HepG2 (cell line): ENCODE data around the gene ART3. TPM values are rescaled to one million over a fixed set of nuclear protein-coding genes. Genes with fewer than 3 reads are reported as not detected.

Experiments used
- CBX1 ChIP-seq: IDR thresholded peaks from one replicate; pipeline ENCODE4 v1.6.1; 2016; ENCODE audit warnings: antibody characterized with exemption, low read depth
- FOSL1 ChIP-seq: sonication (generic); formaldehyde crosslinking; IDR thresholded peaks from 2 replicates; pipeline ENCODE4 v1.9.0; 2021; ENCODE audit warnings: missing genetic modification reagents, borderline replicate concordance
- HNF4A ChIP-seq: sonication (generic); formaldehyde crosslinking; IDR thresholded peaks from 2 replicates; pipeline ENCODE4 v1.4.0; 2020; ENCODE audit warnings: missing genetic modification reagents
- HNF4G ChIP-seq, 2 experiments: sonication (generic) in 1 of 2; formaldehyde crosslinking in 1 of 2; IDR thresholded peaks; 2 replicates each; pipeline versions ENCODE4 v1.4.0 to v1.6.1; 2011 to 2020; ENCODE audit warnings: borderline replicate concordance in 2 of 2, low read depth in 2 of 2, mild to moderate bottlenecking in 2 of 2, low read length in 1 of 2, missing genetic modification reagents in 1 of 2, moderate library complexity in 1 of 2
- MBNL3 ChIP-seq: fragments of 250-450 bp; sonication (Bioruptor Pico); conservative IDR thresholded peaks from 2 replicates; pipeline ENCODE4 v1.8.0; 2022; ENCODE audit warnings: mild to moderate bottlenecking, inconsistent platforms
- MED8 ChIP-seq: sonication (generic); formaldehyde crosslinking; IDR thresholded peaks from 2 replicates; pipeline ENCODE4 v1.8.1; 2023; ENCODE audit warnings: mild to moderate bottlenecking, missing genetic modification reagents; ENCODE audit not compliant: insufficient replicate concordance
- NR2F6 ChIP-seq, 2 experiments: IDR thresholded peaks; 2 replicates each; pipeline ENCODE4 v1.6.1; 2016; ENCODE audit warnings: antibody characterized with exemption in 1 of 2, mild to moderate bottlenecking in 1 of 2
- PCBP2 ChIP-seq: fragments of 200-400 bp; formaldehyde crosslinking; optimal IDR thresholded peaks from 2 replicates; pipeline ENCODE3; 2018; ENCODE audit warnings: low read length, low read depth; ENCODE audit not compliant: poor library complexity, severe bottlenecking
- RNF2 ChIP-seq: fragments of 450-650 bp; conservative IDR thresholded peaks from 2 replicates; pipeline ENCODE4 v1.6.1; 2016; ENCODE audit warnings: low read depth
- SRF ChIP-seq: IDR thresholded peaks from 2 replicates; pipeline ENCODE4 v1.6.1; 2011; ENCODE audit warnings: mild to moderate bottlenecking, low read depth, low read length, moderate library complexity
- ZBTB3 ChIP-seq: sonication (generic); formaldehyde crosslinking; IDR thresholded peaks from 2 replicates; pipeline ENCODE4 v1.4.0; 2020; ENCODE audit warnings: low read depth, mild to moderate bottlenecking, moderate library complexity, missing genetic modification reagents, borderline replicate concordance
- ZNF644 ChIP-seq: IDR thresholded peaks from 2 replicates; pipeline ENCODE4 v1.6.1; 2016; ENCODE audit warnings: low read depth
- ZNF879 ChIP-seq: sonication (generic); formaldehyde crosslinking; IDR thresholded peaks from 2 replicates; pipeline ENCODE4 v1.8.1; 2023; ENCODE audit warnings: missing genetic modification reagents
- polyA plus RNA-seq, 8 experiments: library from polyadenylated mRNA; depleted of rRNA in 3 of 8; stranded (reverse) in 7 of 8; unstranded in 1 of 8; fragments of >200 nt; fragmentation: Illumina TruSeq in 4 of 8; extraction: Trizol in 4 of 8; gene quantifications; 2 replicates each; pipeline versions ENCODE4 v1.2.1 to v1.2.3, GENCODE V29; 2011 to 2016; ENCODE audit warnings: low read depth in 4 of 8, missing spikeins in 1 of 8, mixed read lengths in 1 of 8; ENCODE audit not compliant: insufficient read depth in 1 of 8
- total RNA-seq, 5 experiments: library from RNA; depleted of rRNA; stranded (reverse); fragments of >200 nt; fragmentation: Illumina TruSeq; extraction: Trizol; gene quantifications; 2 replicates each; pipeline ENCODE4 v1.2.3, GENCODE V29; 2016; ENCODE audit warnings: low read depth in 1 of 5
- TF ChIP-seq, protein P1 (sequence below): sonication (generic); formaldehyde crosslinking; IDR thresholded peaks from 2 replicates; pipeline ENCODE4 v1.4.0; 2020; ENCODE audit warnings: missing genetic modification reagents
- TF ChIP-seq, protein P2 (sequence below): IDR thresholded peaks from 2 replicates; pipeline ENCODE4 v1.6.1; 2016; ENCODE audit warnings: mild to moderate bottlenecking
- TF ChIP-seq, protein P3 (sequence below): sonication (generic); formaldehyde crosslinking; IDR thresholded peaks from 2 replicates; pipeline ENCODE4 v1.9.0; 2021; ENCODE audit warnings: mild to moderate bottlenecking, missing genetic modification reagents
- TF ChIP-seq, protein P4 (sequence below): sonication (generic); formaldehyde crosslinking; IDR thresholded peaks from 2 replicates; pipeline ENCODE4 v1.5.0; 2020; ENCODE audit warnings: mild to moderate bottlenecking, missing genetic modification reagents, borderline replicate concordance

ART3 gene
- total and polyA plus RNA-seq, 2 of the 13 experiments (the other 11 are each of a cell fraction or from before 2014, with no cell fraction given) = not detected

DNA sequence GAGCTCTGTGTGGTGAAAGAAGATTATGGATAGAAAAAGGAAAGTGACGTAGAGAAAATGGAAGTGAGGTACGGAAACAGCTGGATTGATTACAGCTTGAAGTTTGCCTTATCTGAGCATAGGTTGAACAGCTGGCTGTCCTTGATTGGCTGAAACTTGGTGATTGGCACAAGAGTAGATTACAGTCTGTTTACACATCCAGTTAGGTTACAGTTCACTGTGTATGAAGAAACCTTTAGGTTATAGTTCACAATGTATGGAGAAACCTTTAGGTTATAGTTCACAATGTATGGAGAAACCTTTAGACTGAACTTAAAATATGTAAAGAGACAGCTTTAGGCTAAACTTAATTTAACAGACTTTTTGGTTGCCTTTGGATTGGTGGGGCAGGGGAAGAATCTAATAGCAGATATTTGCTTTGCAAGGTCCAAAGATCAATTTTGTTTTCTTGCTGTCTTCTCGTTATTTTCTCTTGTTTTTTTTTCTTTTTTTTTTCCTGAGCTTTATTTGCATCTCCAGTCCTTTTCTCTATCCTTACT is 15.6 kb upstream of the ART3 start (continued):
- TF ChIP-seq, protein P1, sequence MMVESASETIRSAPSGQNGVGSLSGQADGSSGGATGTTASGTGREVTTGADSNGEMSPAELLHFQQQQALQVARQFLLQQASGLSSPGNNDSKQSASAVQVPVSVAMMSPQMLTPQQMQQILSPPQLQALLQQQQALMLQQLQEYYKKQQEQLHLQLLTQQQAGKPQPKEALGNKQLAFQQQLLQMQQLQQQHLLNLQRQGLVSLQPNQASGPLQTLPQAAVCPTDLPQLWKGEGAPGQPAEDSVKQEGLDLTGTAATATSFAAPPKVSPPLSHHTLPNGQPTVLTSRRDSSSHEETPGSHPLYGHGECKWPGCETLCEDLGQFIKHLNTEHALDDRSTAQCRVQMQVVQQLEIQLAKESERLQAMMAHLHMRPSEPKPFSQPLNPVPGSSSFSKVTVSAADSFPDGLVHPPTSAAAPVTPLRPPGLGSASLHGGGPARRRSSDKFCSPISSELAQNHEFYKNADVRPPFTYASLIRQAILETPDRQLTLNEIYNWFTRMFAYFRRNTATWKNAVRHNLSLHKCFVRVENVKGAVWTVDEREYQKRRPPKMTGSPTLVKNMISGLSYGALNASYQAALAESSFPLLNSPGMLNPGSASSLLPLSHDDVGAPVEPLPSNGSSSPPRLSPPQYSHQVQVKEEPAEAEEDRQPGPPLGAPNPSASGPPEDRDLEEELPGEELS (CRISPR knock-in tag) = 0 out of 2 replicates have a peak, but pooled peaks have one; percentile 42
- TF ChIP-seq, protein P2, sequence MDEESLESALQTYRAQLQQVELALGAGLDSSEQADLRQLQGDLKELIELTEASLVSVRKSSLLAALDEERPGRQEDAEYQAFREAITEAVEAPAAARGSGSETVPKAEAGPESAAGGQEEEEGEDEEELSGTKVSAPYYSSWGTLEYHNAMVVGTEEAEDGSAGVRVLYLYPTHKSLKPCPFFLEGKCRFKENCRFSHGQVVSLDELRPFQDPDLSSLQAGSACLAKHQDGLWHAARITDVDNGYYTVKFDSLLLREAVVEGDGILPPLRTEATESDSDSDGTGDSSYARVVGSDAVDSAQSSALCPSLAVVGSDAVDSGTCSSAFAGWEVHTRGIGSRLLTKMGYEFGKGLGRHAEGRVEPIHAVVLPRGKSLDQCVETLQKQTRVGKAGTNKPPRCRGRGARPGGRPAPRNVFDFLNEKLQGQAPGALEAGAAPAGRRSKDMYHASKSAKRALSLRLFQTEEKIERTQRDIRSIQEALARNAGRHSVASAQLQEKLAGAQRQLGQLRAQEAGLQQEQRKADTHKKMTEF (CRISPR knock-in tag) = 0 out of 2 replicates have a peak, but pooled peaks have one; percentile 48
- no peak for TF ChIP-seq CBX1
- TF ChIP-seq NR2F6 (IDR thresholded peaks at IDR 0.05) = no peak; the same call in 1 of the 2 replicates
- TF ChIP-seq NR2F6 (CRISPR knock-in tag; IDR thresholded peaks at IDR 0.05) = 0 out of 2 replicates have a peak, but pooled peaks have one; percentile 18
- TF ChIP-seq, protein P3, sequence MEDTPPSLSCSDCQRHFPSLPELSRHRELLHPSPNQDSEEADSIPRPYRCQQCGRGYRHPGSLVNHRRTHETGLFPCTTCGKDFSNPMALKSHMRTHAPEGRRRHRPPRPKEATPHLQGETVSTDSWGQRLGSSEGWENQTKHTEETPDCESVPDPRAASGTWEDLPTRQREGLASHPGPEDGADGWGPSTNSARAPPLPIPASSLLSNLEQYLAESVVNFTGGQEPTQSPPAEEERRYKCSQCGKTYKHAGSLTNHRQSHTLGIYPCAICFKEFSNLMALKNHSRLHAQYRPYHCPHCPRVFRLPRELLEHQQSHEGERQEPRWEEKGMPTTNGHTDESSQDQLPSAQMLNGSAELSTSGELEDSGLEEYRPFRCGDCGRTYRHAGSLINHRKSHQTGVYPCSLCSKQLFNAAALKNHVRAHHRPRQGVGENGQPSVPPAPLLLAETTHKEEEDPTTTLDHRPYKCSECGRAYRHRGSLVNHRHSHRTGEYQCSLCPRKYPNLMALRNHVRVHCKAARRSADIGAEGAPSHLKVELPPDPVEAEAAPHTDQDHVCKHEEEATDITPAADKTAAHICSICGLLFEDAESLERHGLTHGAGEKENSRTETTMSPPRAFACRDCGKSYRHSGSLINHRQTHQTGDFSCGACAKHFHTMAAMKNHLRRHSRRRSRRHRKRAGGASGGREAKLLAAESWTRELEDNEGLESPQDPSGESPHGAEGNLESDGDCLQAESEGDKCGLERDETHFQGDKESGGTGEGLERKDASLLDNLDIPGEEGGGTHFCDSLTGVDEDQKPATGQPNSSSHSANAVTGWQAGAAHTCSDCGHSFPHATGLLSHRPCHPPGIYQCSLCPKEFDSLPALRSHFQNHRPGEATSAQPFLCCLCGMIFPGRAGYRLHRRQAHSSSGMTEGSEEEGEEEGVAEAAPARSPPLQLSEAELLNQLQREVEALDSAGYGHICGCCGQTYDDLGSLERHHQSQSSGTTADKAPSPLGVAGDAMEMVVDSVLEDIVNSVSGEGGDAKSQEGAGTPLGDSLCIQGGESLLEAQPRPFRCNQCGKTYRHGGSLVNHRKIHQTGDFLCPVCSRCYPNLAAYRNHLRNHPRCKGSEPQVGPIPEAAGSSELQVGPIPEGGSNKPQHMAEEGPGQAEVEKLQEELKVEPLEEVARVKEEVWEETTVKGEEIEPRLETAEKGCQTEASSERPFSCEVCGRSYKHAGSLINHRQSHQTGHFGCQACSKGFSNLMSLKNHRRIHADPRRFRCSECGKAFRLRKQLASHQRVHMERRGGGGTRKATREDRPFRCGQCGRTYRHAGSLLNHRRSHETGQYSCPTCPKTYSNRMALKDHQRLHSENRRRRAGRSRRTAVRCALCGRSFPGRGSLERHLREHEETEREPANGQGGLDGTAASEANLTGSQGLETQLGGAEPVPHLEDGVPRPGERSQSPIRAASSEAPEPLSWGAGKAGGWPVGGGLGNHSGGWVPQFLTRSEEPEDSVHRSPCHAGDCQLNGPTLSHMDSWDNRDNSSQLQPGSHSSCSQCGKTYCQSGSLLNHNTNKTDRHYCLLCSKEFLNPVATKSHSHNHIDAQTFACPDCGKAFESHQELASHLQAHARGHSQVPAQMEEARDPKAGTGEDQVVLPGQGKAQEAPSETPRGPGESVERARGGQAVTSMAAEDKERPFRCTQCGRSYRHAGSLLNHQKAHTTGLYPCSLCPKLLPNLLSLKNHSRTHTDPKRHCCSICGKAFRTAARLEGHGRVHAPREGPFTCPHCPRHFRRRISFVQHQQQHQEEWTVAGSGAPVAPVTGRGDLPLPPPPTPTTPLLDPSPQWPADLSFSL (CRISPR knock-in tag) = no peak
- TF ChIP-seq, protein P4, sequence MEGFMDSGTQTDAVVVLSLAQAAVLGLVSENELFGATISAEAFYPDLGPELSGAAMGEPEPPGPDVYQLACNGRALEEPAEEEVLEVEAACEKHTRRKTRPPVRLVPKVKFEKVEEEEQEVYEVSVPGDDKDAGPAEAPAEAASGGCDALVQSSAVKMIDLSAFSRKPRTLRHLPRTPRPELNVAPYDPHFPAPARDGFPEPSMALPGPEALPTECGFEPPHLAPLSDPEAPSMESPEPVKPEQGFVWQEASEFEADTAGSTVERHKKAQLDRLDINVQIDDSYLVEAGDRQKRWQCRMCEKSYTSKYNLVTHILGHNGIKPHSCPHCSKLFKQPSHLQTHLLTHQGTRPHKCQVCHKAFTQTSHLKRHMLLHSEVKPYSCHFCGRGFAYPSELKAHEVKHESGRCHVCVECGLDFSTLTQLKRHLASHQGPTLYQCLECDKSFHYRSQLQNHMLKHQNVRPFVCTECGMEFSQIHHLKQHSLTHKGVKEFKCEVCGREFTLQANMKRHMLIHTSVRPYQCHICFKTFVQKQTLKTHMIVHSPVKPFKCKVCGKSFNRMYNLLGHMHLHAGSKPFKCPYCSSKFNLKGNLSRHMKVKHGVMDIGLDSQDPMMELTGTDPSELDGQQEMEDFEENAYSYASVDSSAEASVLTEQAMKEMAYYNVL = no peak
- TF ChIP-seq PCBP2 = no peak
- 0 out of 2 replicates have a peak, but pooled peaks have one; percentile 13 for TF ChIP-seq ZNF644 (CRISPR knock-in tag)
- TF ChIP-seq ZBTB3 = peak; percentile 89; the same call in 1 of the 2 replicates
- no peak for TF ChIP-seq ZNF879 (CRISPR knock-in tag)
- no peak for TF ChIP-seq RNF2
- TF ChIP-seq FOSL1 (CRISPR knock-in tag) = no peak
- no peak for TF ChIP-seq MBNL3 (CRISPR knock-in tag)
- TF ChIP-seq MED8 (CRISPR knock-in tag) = no peak
- peak; percentile 88 for TF ChIP-seq HNF4A (CRISPR knock-in tag)
- TF ChIP-seq HNF4G (IDR thresholded peaks at IDR 0.05; ENCODE audit: borderline replicate concordance, low read depth, low read length) = peak; percentile 57
- TF ChIP-seq HNF4G (CRISPR knock-in tag; IDR thresholded peaks at IDR 0.05; ENCODE audit: borderline replicate concordance, low read depth) = no peak
- TF ChIP-seq SRF = peak; percentile 77; the same call in 1 of the 2 replicates
